HEK293T (cell line): Measurements from ENCODE around the gene BCOR.

Experiments used
- CTCF ChIA-PET: fragments of 350-600 bp; formaldehyde crosslinking; extraction: SDS; loops from one replicate; lab custom pipeline; 2021; ENCODE audit warnings: antibody characterized with exemption, inconsistent platforms; lab: Yijun Ruan, JAX
- POLR2A ChIA-PET: fragments of 350-600 bp; formaldehyde crosslinking; extraction: SDS; loops from one replicate; lab custom pipeline; 2020; ENCODE audit warnings: antibody characterized with exemption, inconsistent platforms; lab: Yijun Ruan, JAX
- DNase-seq: peaks from one replicate; pipeline ENCODE4 v3.0.0; 2012; ENCODE audit warnings: mixed read lengths; ENCODE audit errors: extremely low spot score
- ARNT ChIP-seq: fragments of 450-650 bp; IDR thresholded peaks from 2 replicates; pipeline ENCODE4 v1.6.1; 2017; ENCODE audit warnings: mild to moderate bottlenecking
- BHLHE40 ChIP-seq: fragments of 450-650 bp; IDR thresholded peaks from 2 replicates; pipeline ENCODE4 v1.6.1; 2016; ENCODE audit warnings: mild to moderate bottlenecking, moderate library complexity, borderline replicate concordance
- CTBP1 ChIP-seq: fragments of 450-650 bp; IDR thresholded peaks from 2 replicates; pipeline ENCODE4 v1.6.1; 2016; ENCODE audit warnings: borderline replicate concordance
- ELF4 ChIP-seq: fragments of 450-650 bp; IDR thresholded peaks from 2 replicates; pipeline ENCODE4 v1.6.1; 2017; ENCODE audit warnings: antibody characterized with exemption
- FOXA1 ChIP-seq: fragments of 450-650 bp; IDR thresholded peaks from 2 replicates; pipeline ENCODE4 v1.6.1; 2016; ENCODE audit warnings: mild to moderate bottlenecking
- FOXK2 ChIP-seq: fragments of 450-650 bp; IDR thresholded peaks from 2 replicates; pipeline ENCODE4 v1.6.1; 2016; ENCODE audit warnings: mild to moderate bottlenecking
- FOXM1 ChIP-seq: fragments of 450-650 bp; IDR thresholded peaks from 2 replicates; pipeline ENCODE4 v1.6.1; 2017; ENCODE audit warnings: mild to moderate bottlenecking, borderline replicate concordance
- HDGF ChIP-seq: fragments of 450-650 bp; IDR thresholded peaks from 2 replicates; pipeline ENCODE4 v1.6.1; 2017; ENCODE audit warnings: antibody characterized with exemption, borderline replicate concordance
- L3MBTL2 ChIP-seq: fragments of 450-650 bp; conservative IDR thresholded peaks from 2 replicates; pipeline ENCODE4 v1.6.1; 2016; ENCODE audit warnings: mild to moderate bottlenecking
- LEF1 ChIP-seq: fragments of 450-650 bp; IDR thresholded peaks from 2 replicates; pipeline ENCODE4 v1.6.1; 2017; ENCODE audit warnings: mild to moderate bottlenecking, borderline replicate concordance
- NFRKB ChIP-seq: fragments of 450-650 bp; IDR thresholded peaks from 2 replicates; pipeline ENCODE4 v1.6.1; 2016; ENCODE audit warnings: mild to moderate bottlenecking, moderate library complexity
- PKNOX1 ChIP-seq: fragments of 450-650 bp; IDR thresholded peaks from 2 replicates; pipeline ENCODE4 v1.6.1; 2016
- SP1 ChIP-seq: fragments of 450-650 bp; IDR thresholded peaks from 2 replicates; pipeline ENCODE4 v1.6.1; 2017
- SUZ12 ChIP-seq: fragments of 450-650 bp; IDR thresholded peaks from 2 replicates; pipeline ENCODE4 v1.6.1; 2016; ENCODE audit warnings: mild to moderate bottlenecking
- TARDBP ChIP-seq: fragments of 450-650 bp; IDR thresholded peaks from 2 replicates; pipeline ENCODE4 v1.6.1; 2016
- ZNF384 ChIP-seq: fragments of 450-650 bp; IDR thresholded peaks from 2 replicates; pipeline ENCODE4 v1.6.1; 2016

The BCOR gene

GRCh38 chrX:40096395-40097091, 1.2 kb downstream of the BCOR start:
- POLR2A ChIA-PET = interaction anchor here (1.0 to 3.8 kb wide), 5 partner anchors 13 to 78 kb away, joined by 3 to 34 read pairs (median 3); no protein-coding TSS in a partner anchor
- DNase-seq = no peak
- CTCF ChIA-PET = no interaction called here
- TF ChIP-seq PKNOX1 = no peak
- no peak for TF ChIP-seq SP1
- no peak for TF ChIP-seq CTBP1
- TF ChIP-seq BHLHE40 = no peak
- TF ChIP-seq ELF4 = no peak
- TF ChIP-seq TARDBP = no peak
- no peak for TF ChIP-seq FOXM1
- no peak for TF ChIP-seq NFRKB
- no peak for TF ChIP-seq SUZ12
- TF ChIP-seq FOXA1 = no peak
- no peak for TF ChIP-seq LEF1
- no peak for TF ChIP-seq ZNF384
- no peak for TF ChIP-seq ARNT
- no peak for TF ChIP-seq HDGF
- TF ChIP-seq L3MBTL2 = no peak
- TF ChIP-seq FOXK2 = no peak

- POLR2A ChIA-PET = interaction anchor here (0.8 to 1.6 kb wide), 5 partner anchors 12 to 83 kb away, joined by 3 to 6 read pairs (median 3); no protein-coding TSS in a partner anchor
- CTCF ChIA-PET = interaction anchor here (0.6 kb wide), 1 partner anchor 217 kb away, joined by 3 read pairs; no protein-coding TSS in a partner anchor
- TF ChIP-seq TARDBP = no peak
- TF ChIP-seq SUZ12 = no peak
- TF ChIP-seq LEF1 = 0 out of 2 replicates have a peak, but pooled peaks have one; percentile 31
- TF ChIP-seq CTBP1 = no peak
- no peak for TF ChIP-seq BHLHE40
- no peak for TF ChIP-seq FOXK2
- no peak for DNase-seq
These were observed 2.0 kb downstream of the BCOR start for GRCh38 chrX:40095583-40096394.

- 0 out of 2 replicates have a peak, but pooled peaks have one; percentile 1 for TF ChIP-seq CTBP1
- no peak for TF ChIP-seq TARDBP
- 0 out of 2 replicates have a peak, but pooled peaks have one; percentile 14 for TF ChIP-seq PKNOX1
- DNase-seq = no peak
- ChIA-PET CTCF (no interaction called here), POLR2A (interaction anchor here (0.8 to 2.4 kb wide), 4 partner anchors 13 to 82 kb away, joined by 3 to 11 read pairs (median 8); no protein-coding TSS in a partner anchor)
These were observed 2.7 kb downstream of the BCOR start for GRCh38 chrX:40094900-40095582.

GRCh38 chrX:40094041-40094899, 3.5 kb downstream of the BCOR start:
- ChIA-PET CTCF (no interaction called here), POLR2A (interaction anchor here (0.7 to 2.4 kb wide), 8 partner anchors 11 to 81 kb away, joined by 3 to 15 read pairs (median 8); no protein-coding TSS in a partner anchor)
- no peak for DNase-seq
- TF ChIP-seq FOXM1 = no peak
- peak; percentile 47 for TF ChIP-seq L3MBTL2
- TF ChIP-seq FOXA1 = no peak

GRCh38 chrX:40093586-40093985, 4.2 kb downstream of the BCOR start:
- ChIA-PET CTCF (no interaction called here), POLR2A (interaction anchor here (0.8 to 2.4 kb wide), 7 partner anchors 11 to 80 kb away, joined by 3 to 15 read pairs (median 9); no protein-coding TSS in a partner anchor)
- TF ChIP-seq SUZ12 (no peak), FOXA1 (no peak), FOXK2 (no peak), NFRKB (no peak), TARDBP (no peak), FOXM1 (no peak), SP1 (no peak), CTBP1 (no peak), PKNOX1 (no peak)
- no peak for DNase-seq
